Hepatocyte (in vitro differentiated cells): ENCODE data around the gene DAB2IP.

Experiments used
- CTCF ChIP-seq: fragments of 200-600 bp; sonication (generic); IDR thresholded peaks from 2 replicates; pipeline ENCODE4 v1.5.1; 2016; ENCODE audit warnings: antibody characterized with exemption, mild to moderate bottlenecking; ENCODE audit not compliant: poor library complexity
- EZH2 ChIP-seq: fragments of 200-600 bp; sonication (generic); IDR thresholded peaks from 2 replicates; pipeline ENCODE4 v1.6.1; 2016; ENCODE audit warnings: antibody characterized with exemption, mild to moderate bottlenecking, borderline replicate concordance
- EZH2phosphoT487 ChIP-seq: fragments of 200-600 bp; sonication (generic); IDR thresholded peaks from one replicate; pipeline ENCODE4 v1.6.1; 2018; ENCODE audit warnings: antibody characterized with exemption, mild to moderate bottlenecking, low read depth, moderate library complexity; ENCODE audit not compliant: unreplicated experiment, severe bottlenecking

GRCh38 chr9:121648172-121648571, 3.3 kb upstream of the DAB2IP start:
- no peak for TF ChIP-seq EZH2
- no peak for TF ChIP-seq CTCF
- no peak for TF ChIP-seq EZH2phosphoT487
